NB4 (cell line): Measurements from ENCODE around the gene ASF1B.

Experiments used
- DNase-seq: peaks from one replicate; pipeline ENCODE4 v3.0.0; 2010; ENCODE audit warnings: low read depth
- H3K4me3 ChIP-seq: one replicate; pipeline ENCODE4 v1.5.1; 2011; ENCODE audit warnings: mild to moderate bottlenecking, low read depth, low read length, moderate library complexity
- MYC ChIP-seq: IDR thresholded peaks from 2 replicates; pipeline ENCODE4 v1.6.1; 2011; ENCODE audit warnings: low read depth, low read length
- POLR2A ChIP-seq: IDR thresholded peaks from 2 replicates; pipeline ENCODE4 v1.6.1; 2011; ENCODE audit warnings: mild to moderate bottlenecking; ENCODE audit not compliant: insufficient read length; ENCODE audit errors: extremely low read depth
- TF ChIP-seq, protein P1 (sequence below): IDR thresholded peaks from one replicate; pipeline ENCODE4 v1.5.1; 2012; ENCODE audit warnings: low read depth, low read length
- TF ChIP-seq, protein P2 (sequence below): IDR thresholded peaks from 2 replicates; pipeline ENCODE4 v1.6.1; 2011; ENCODE audit warnings: low read depth, low read length

ASF1B gene

DNA sequence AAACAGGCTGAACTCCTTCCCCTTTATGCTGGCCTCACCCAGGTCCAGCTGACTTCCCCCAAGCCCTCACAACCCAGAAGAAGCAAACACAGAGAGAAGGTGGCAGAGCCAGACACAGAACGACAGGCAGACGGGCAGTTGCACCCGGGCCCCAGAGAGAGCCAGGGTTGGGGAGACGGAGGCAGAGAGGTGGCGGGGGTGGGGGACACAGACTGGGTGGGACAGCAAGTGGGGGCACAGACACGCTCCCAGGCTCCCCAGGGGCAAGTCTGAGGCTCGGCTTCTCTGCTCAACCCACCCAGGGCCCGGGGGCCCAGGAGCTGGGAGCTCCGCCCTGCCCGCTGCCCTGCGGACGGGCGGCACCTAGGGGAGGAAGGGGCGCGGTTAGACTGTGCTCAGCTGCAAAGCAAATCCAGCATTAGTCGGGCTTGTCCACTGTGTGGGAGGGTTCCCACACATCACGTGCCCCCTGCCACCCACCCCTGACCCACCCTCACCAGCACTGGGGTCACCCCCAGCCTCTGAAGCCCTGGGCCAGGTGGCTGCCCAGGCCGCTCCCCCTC is 31.3 kb upstream of the ASF1B start:
- no peak overlapping the region for H3K4me3 ChIP-seq
- TF ChIP-seq, protein P1, sequence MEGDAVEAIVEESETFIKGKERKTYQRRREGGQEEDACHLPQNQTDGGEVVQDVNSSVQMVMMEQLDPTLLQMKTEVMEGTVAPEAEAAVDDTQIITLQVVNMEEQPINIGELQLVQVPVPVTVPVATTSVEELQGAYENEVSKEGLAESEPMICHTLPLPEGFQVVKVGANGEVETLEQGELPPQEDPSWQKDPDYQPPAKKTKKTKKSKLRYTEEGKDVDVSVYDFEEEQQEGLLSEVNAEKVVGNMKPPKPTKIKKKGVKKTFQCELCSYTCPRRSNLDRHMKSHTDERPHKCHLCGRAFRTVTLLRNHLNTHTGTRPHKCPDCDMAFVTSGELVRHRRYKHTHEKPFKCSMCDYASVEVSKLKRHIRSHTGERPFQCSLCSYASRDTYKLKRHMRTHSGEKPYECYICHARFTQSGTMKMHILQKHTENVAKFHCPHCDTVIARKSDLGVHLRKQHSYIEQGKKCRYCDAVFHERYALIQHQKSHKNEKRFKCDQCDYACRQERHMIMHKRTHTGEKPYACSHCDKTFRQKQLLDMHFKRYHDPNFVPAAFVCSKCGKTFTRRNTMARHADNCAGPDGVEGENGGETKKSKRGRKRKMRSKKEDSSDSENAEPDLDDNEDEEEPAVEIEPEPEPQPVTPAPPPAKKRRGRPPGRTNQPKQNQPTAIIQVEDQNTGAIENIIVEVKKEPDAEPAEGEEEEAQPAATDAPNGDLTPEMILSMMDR, result no peak
- no peak for TF ChIP-seq MYC
- TF ChIP-seq, protein P2, sequence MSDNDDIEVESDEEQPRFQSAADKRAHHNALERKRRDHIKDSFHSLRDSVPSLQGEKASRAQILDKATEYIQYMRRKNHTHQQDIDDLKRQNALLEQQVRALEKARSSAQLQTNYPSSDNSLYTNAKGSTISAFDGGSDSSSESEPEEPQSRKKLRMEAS, result no peak
- TF ChIP-seq POLR2A, result no peak

DNA sequence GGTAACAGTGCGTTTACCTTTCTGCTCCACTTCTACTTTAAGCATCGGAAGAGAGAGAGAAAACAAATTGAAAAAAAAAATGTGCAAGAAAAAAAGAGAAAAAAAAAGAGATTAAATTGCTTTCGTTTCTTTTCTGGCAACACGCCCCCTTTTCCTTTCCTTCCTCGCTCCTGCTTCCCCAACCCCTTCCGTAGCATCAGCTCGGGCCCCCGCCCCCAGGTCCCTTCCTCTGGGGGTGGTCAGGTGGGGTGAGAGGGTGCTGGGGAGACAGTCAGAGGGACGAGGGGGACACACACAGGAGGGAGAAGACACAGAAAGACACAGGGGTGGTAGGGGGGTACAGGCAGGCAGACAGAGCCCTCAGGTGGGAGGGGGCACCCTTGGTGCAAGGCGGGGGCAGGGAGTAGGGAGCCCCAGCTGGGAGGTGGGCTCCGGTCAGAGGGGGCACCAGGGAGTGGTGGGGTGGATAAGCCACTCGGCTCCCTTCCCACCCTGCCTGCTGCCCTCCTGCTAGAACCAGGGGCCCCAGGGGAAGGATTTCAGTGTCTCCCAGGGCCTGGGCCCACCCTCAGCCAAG is 30.7 kb upstream of the ASF1B start:
- no peak for DNase-seq
- TF ChIP-seq, protein P2, result no peak
- TF ChIP-seq, protein P1, result no peak
- no peak for TF ChIP-seq MYC
- no peak for TF ChIP-seq POLR2A
- no peak overlapping the region for H3K4me3 ChIP-seq

More for the DNA sequence above, 31.3 kb upstream of the ASF1B start:
- peak; percentile 77 for DNase-seq

DNA sequence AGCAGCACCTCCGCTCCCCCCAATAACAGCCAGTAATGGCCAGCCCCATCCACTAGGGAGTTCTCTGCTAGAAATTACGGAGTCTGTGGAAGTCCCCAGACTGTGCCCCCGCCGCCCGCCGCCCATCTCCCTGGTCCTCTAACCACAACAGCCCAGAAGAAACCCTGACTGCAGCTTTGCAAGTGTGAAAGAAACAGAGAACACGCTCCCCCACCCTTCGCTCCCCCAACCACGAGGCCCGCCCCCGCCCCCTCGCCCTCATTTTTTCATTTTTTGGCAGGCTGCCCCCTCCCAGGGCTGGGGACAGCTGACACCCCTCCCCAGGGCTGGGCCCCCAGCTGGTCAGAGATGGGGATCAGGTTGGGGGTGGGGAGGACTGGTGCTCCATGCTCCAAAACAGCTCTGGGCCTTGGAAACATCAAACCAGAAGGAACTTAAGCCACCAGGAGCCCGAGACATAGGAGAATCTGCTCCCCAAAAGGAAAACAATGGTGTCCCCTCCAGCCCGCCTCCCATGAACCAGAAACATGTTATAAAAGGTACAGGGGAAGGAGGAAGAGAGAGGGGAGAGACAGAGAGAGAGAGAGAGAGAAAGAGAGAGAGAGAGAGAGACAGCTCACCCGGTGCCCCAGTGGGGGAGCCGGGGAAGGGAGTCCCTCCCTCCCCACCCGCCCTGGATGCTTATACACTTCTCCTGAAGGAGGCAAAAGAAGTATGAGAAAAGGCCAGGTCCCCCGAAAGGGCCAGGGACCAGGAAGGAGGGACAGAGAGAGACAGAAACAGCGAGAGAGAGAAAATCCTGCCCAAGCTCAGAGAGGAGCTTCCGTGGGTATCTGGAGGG is 29.8 kb upstream of the ASF1B start:
- TF ChIP-seq, protein P1, result no peak
- TF ChIP-seq POLR2A (no peak), MYC (no peak)
- no peak for DNase-seq
- no peak overlapping the region for H3K4me3 ChIP-seq

DNA sequence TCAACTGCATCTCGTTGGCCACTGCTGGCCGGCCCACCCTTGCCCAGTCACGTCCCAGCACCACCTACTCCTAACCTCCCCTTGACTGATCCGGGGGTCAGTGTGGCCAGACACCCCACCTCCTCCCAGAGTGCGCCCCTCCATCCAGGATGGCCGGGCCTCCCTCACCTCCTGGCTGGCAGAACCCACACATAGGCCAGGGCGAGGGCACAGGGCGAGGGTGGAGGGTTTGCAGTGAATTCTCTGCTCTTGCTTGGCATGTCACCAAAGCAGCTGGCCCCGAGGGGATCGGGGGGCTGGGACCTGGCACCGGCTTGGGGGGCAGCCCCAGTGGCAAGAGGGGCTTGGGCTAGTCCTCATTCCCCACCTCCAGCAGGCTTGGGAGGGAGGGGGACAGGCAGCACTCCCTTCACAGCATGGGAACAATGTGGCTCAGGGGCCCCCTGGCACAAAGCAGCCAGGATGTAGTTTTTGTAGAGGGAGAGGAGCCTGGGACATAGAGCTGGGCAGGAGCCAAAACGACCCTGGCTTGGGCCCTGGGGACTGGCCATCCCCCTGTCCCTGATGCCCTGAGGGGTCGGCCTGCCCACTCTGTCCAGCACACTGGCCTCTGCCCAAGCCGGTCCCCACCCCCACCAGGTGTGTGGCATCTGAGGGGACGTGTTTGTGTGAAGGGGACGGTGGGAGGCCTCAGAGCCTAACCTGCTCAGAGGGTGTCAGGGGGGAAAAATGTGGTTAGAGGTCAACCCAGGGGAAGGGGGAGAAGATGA is 28.5 kb upstream of the ASF1B start:
- TF ChIP-seq POLR2A (no peak), MYC (no peak)
- TF ChIP-seq, protein P1, result no peak
- TF ChIP-seq, protein P2, result no peak
- no peak overlapping the region for H3K4me3 ChIP-seq
- DNase-seq, result no peak

DNA sequence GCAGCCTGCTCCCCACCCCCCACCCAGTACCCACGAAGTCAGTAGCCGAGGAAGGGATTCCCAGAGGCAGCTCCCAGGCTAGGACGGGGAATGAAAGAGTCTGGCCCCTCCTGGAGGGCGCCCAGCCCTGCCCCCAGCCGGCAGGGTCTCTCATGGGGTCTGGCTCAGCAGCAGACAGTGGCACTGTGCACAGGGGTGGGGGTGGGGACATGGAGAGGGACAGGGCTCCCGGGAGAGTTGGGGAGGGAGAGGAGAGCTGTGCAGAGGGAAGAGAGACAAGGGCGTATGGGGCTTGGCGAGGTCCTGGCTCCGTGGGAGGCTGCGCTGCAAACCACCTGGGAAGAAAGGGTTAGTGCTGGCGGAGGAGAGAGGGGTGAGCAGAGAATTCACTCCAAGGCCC is 27.7 kb upstream of the ASF1B start:
- TF ChIP-seq, protein P1, result no peak
- TF ChIP-seq POLR2A, result no peak
- TF ChIP-seq MYC, result no peak
- TF ChIP-seq, protein P2, result no peak
- H3K4me3 ChIP-seq, result no peak overlapping the region
- no peak for DNase-seq
